ENCODE results near the gene SASS6. TPM values are rescaled to one million over a fixed set of nuclear protein-coding genes. Genes with fewer than 3 reads are reported as not detected.

SASS6 gene
- total and polyA plus RNA-seq, 9 of the 15 experiments (the other 6 are each of a cell fraction or from before 2014, with no cell fraction given), result 11.6 to 34.1 (median 18.0) TPM

GRCh38 chr1:100050139-100050538 is 82.6 kb downstream of the SASS6 start:
- Histone ChIP-seq H3K79me2 (ENCODE audit: control insufficient read depth, insufficient read depth, low read length) (peaks cover 90% of the 10 kb centered on the region), H3K9me3 (replicated peaks; ENCODE audit: control insufficient read depth, insufficient read depth, low read depth, low read length) (no peaks in the 10 kb centered on the region), H2AFZ (ENCODE audit: low read depth, low read length) (no peak overlapping the region), H3K9me1 (ENCODE audit: control insufficient read depth, insufficient read depth, low read length) (no peaks in the 10 kb centered on the region), H3K4me1 (replicated peaks in 1 of 2; ENCODE audit: control insufficient read depth in 2 of 2, insufficient read depth in 2 of 2, low read length in 2 of 2) (peaks cover 9 to 26% of the 10 kb centered on the region in 2 experiments), H3K27me3 (ENCODE audit: control insufficient read depth in 2 of 2, insufficient read depth in 2 of 2, low read length in 2 of 2) (no peaks in the 10 kb centered on the region), H3K4me2 (ENCODE audit: insufficient read depth, low read length) (no peak overlapping the region), H4K20me1 (replicated peaks; ENCODE audit: control insufficient read depth, insufficient read depth, low read length) (peaks cover 21% of the 10 kb centered on the region), H3K4me3 (no peak overlapping the region), H3K36me3 (ENCODE audit: control insufficient read depth, insufficient read depth, low read length) (peaks cover 34% of the 10 kb centered on the region; the same call in 2 of the 3 replicates), H3K27ac (ENCODE audit: extremely low read depth, low read depth, low read length) (peak overlapping the region; percentile 6; the same call in 1 of the 3 replicates), H3K9ac (ENCODE audit: insufficient read depth in 1 of 2, low read depth in 2 of 2, low read length in 2 of 2) (0 out of 4 replicates have a peak overlapping the region, but pooled peaks of 1 of the 2 experiments have one; percentile 17)
- DNase-seq (ENCODE audit: extremely low read depth in 1 of 4, low spot score in 3 of 4) (peak in 1 of 4 experiments; percentile 41), ATAC-seq (peak; percentile 60), FAIRE-seq (peak; percentile 37)
- BruUV-seq (replicated peaks), result no TSS peak
- ChIA-PET POLR2A (interaction anchor here (1.3 kb wide), 1 partner anchor 9 kb away, joined by 4 read pairs; no protein-coding TSS in a partner anchor), CTCF (ENCODE audit: low intra/inter-chr PET ratio) (no interaction called here)
- in situ Hi-C loops (cut with MboI), result no loop called here
- intact Hi-C loops (cut with micrococcal nuclease), result no loop called here
- 21% methylated on average over 4 of the region's 4 CpGs for WGBS (ENCODE audit: insufficient coverage, low coverage, missing lambda C conversion rate)
- TF ChIP-seq ARHGAP35 (IDR thresholded peaks at IDR 0.05; ENCODE audit: partially characterized antibody) (no peak), ZBTB33 (CRISPR knock-in tag; IDR thresholded peaks at IDR 0.05) (no peak), MAFG (tag; conservative IDR thresholded peaks at IDR 0.05) (peak; percentile 94), SRSF7 (optimal IDR thresholded peaks at IDR 0.05; ENCODE audit: low read depth, low read length) (no peak), MXD1 (CRISPR knock-in tag; IDR thresholded peaks at IDR 0.05; ENCODE audit: borderline replicate concordance, poor library complexity, severe bottlenecking) (no peak), ZSCAN32 (CRISPR knock-in tag; IDR thresholded peaks at IDR 0.05) (no peak), MAFK (IDR thresholded peaks at IDR 0.05; ENCODE audit: low read length) (peak; percentile 86), TEAD1 (CRISPR knock-in tag; IDR thresholded peaks at IDR 0.05) (no peak), TOE1 (IDR thresholded peaks at IDR 0.05; ENCODE audit: borderline replicate concordance) (no peak), TOE1 (CRISPR knock-in tag; IDR thresholded peaks at IDR 0.05; ENCODE audit: borderline replicate concordance, low read depth) (no peak), SIN3A (IDR thresholded peaks at IDR 0.05; ENCODE audit: borderline replicate concordance in 2 of 2, control insufficient read depth in 1 of 2, low read depth in 2 of 2, low read length in 2 of 2) (no peak), CCAR2 (IDR thresholded peaks at IDR 0.05; ENCODE audit: low read depth, low read length) (no peak), RNF2 (IDR thresholded peaks at IDR 0.05) (no peak), PATZ1 (CRISPR knock-in tag; IDR thresholded peaks at IDR 0.05; ENCODE audit: borderline replicate concordance) (no peak), ZNF644 (tag; IDR thresholded peaks at IDR 0.05; ENCODE audit: low read depth) (no peak), ZNF175 (CRISPR knock-in tag; IDR thresholded peaks at IDR 0.05; ENCODE audit: low read depth) (no peak), BRF1 (IDR thresholded peaks at IDR 0.05; ENCODE audit: borderline replicate concordance, extremely low read depth, insufficient read length) (no peak), C11orf30 (IDR thresholded peaks at IDR 0.05; ENCODE audit: low read depth) (peak; percentile 85), ZNF140 (CRISPR knock-in tag; IDR thresholded peaks at IDR 0.05) (no peak)

Data from K562 (cell line).